IMR-90 (cell line): ENCODE measurements around the gene HOGA1. TPM values are rescaled to one million over a fixed set of nuclear protein-coding genes. Genes with fewer than 3 reads are reported as not detected.

ENCODE experiments used
- ATAC-seq: fragments of 200-7000 bp; cut with Tn5 transposase; 2 replicates; pipeline ENCODE4 v1.9.1; 2020; ENCODE audit warnings: low read depth, mild to moderate bottlenecking, moderate library complexity
- BruUV-seq: library from RNA; stranded (reverse); fragments of 400-500 nt; replicated peaks from 2 replicates; lab custom pipeline; 2021; lab: Mats Ljungman, UMichigan
- CTCF ChIA-PET: fragments of 300-600 bp; formaldehyde crosslinking; extraction: SDS; loops from one replicate; lab custom pipeline; 2021; ENCODE audit warnings: antibody characterized with exemption; lab: Yijun Ruan, JAX
- POLR2A ChIA-PET: fragments of 300-600 bp; sonication (Branson Sonifier 250); formaldehyde crosslinking; loops from one replicate; lab custom pipeline; 2022; ENCODE audit warnings: antibody characterized with exemption; ENCODE audit not compliant: unreplicated experiment; lab: Charles Lee
- DNase-seq: peaks from one replicate; pipeline ENCODE4 v3.0.0; 2013
- H2AFZ ChIP-seq: replicated peaks from 2 replicates; pipeline ENCODE3; 2013; ENCODE audit warnings: low read length, mild to moderate bottlenecking; ENCODE audit not compliant: poor library complexity
- H2AK5ac ChIP-seq: 2 replicates; pipeline ENCODE4 v1.6.1; 2013; ENCODE audit warnings: low read depth, low read length, inconsistent platforms
- H2AK9ac ChIP-seq: replicated peaks from 2 replicates; pipeline ENCODE3; 2013; ENCODE audit warnings: mild to moderate bottlenecking, low read depth, low read length, moderate library complexity; ENCODE audit not compliant: poor library complexity
- H2BK120ac ChIP-seq: 2 replicates; pipeline ENCODE4 v1.6.1; 2013; ENCODE audit warnings: low read depth, low read length, inconsistent platforms
- H2BK15ac ChIP-seq: 3 replicates; pipeline ENCODE4 v1.6.1; 2013; ENCODE audit warnings: low read depth, low read length, inconsistent platforms
- H2BK20ac ChIP-seq: 2 replicates; pipeline ENCODE4 v1.6.1; 2013; ENCODE audit warnings: low read depth, mild to moderate bottlenecking, inconsistent platforms, low read length, moderate library complexity
- H2BK5ac ChIP-seq: 2 replicates; pipeline ENCODE4 v1.6.1; 2013; ENCODE audit warnings: mild to moderate bottlenecking, low read depth, low read length, inconsistent platforms; ENCODE audit not compliant: poor library complexity, severe bottlenecking
- H3K14ac ChIP-seq: replicated peaks from 2 replicates; pipeline ENCODE4 v1.6.1; 2013; ENCODE audit warnings: low read depth, low read length, inconsistent platforms
- H3K18ac ChIP-seq: 2 replicates; pipeline ENCODE4 v1.6.1; 2013; ENCODE audit warnings: low read depth, low read length, control low read depth
- H3K23ac ChIP-seq: 2 replicates; pipeline ENCODE4 v1.6.1; 2013; ENCODE audit warnings: low read depth, low read length, inconsistent platforms
- H3K27ac ChIP-seq: 2 replicates; pipeline ENCODE4 v1.5.1; 2013; ENCODE audit warnings: mild to moderate bottlenecking, control low read depth, low read length; ENCODE audit not compliant: insufficient read depth
- H3K27me3 ChIP-seq: 2 replicates; pipeline ENCODE4 v1.6.1; 2013; ENCODE audit warnings: low read length; ENCODE audit not compliant: control insufficient read depth, insufficient read depth
- H3K36me3 ChIP-seq: 2 replicates; pipeline ENCODE4 v1.6.1; 2013; ENCODE audit warnings: low read length, mixed read lengths; ENCODE audit not compliant: control insufficient read depth, insufficient read depth
- H3K4ac ChIP-seq: 2 replicates; pipeline ENCODE4 v1.6.1; 2013; ENCODE audit warnings: low read depth, low read length, inconsistent platforms
- H3K4me1 ChIP-seq: 2 replicates; pipeline ENCODE4 v1.6.1; 2013; ENCODE audit warnings: low read length, mixed read lengths; ENCODE audit not compliant: control insufficient read depth, insufficient read depth
- H3K4me2 ChIP-seq: 2 replicates; pipeline ENCODE4 v1.6.1; 2013; ENCODE audit warnings: low read depth, mild to moderate bottlenecking, control low read depth, low read length, moderate library complexity
- H3K4me3 ChIP-seq: 2 replicates; pipeline ENCODE4 v1.5.1; 2013; ENCODE audit warnings: low read depth, mild to moderate bottlenecking, control low read depth, low read length, moderate library complexity; ENCODE audit not compliant: insufficient read depth
- H3K56ac ChIP-seq: 2 replicates; pipeline ENCODE4 v1.6.1; 2013; ENCODE audit warnings: low read length, inconsistent platforms; ENCODE audit not compliant: insufficient read depth; ENCODE audit errors: extremely low read depth
- H3K79me1 ChIP-seq, 2 experiments: 2 replicates each; pipeline ENCODE4 v1.6.1; 2013; ENCODE audit warnings: low read length in 2 of 2, inconsistent platforms in 1 of 2, low read depth in 1 of 2
- H3K9ac ChIP-seq: 2 replicates; pipeline ENCODE4 v1.6.1; 2013; ENCODE audit warnings: low read depth, low read length, control low read depth
- H3K9me1 ChIP-seq: 2 replicates; pipeline ENCODE4 v1.6.1; 2013; ENCODE audit warnings: low read length, inconsistent platforms; ENCODE audit not compliant: insufficient read depth
- H3K9me3 ChIP-seq: 2 replicates; pipeline ENCODE4 v1.6.1; 2013; ENCODE audit warnings: low read length; ENCODE audit not compliant: control insufficient read depth, insufficient read depth
- H4K20me1 ChIP-seq: 2 replicates; pipeline ENCODE4 v1.6.1; 2013; ENCODE audit warnings: low read length, inconsistent platforms; ENCODE audit not compliant: insufficient read depth
- H4K5ac ChIP-seq: 2 replicates; pipeline ENCODE4 v1.6.1; 2013; ENCODE audit warnings: mild to moderate bottlenecking, low read depth, low read length, control low read depth
- H4K8ac ChIP-seq, 2 experiments: 2 replicates each; pipeline ENCODE4 v1.6.1; 2013; ENCODE audit warnings: low read depth in 2 of 2, low read length in 2 of 2, control low read depth in 1 of 2, inconsistent platforms in 1 of 2
- H4K91ac ChIP-seq: 2 replicates; pipeline ENCODE4 v1.6.1; 2013; ENCODE audit warnings: low read depth, low read length, inconsistent platforms; ENCODE audit not compliant: insufficient read depth
- BHLHE40 ChIP-seq: fragments of 150-350 bp; IDR thresholded peaks from 2 replicates; pipeline ENCODE4 v1.6.1; 2016; ENCODE audit warnings: mild to moderate bottlenecking, low read depth, low read length
- CEBPB ChIP-seq: IDR thresholded peaks from 2 replicates; pipeline ENCODE4 v1.6.1; 2012; ENCODE audit warnings: low read depth, low read length, improper control_type of control experiment
- CHD1 ChIP-seq: IDR thresholded peaks from 2 replicates; pipeline ENCODE4 v1.6.1; 2012; ENCODE audit warnings: low read depth, low read length, improper control_type of control experiment
- ELK1 ChIP-seq: fragments of 150-350 bp; IDR thresholded peaks from 2 replicates; pipeline ENCODE4 v1.6.1; 2016; ENCODE audit warnings: low read depth, mild to moderate bottlenecking, low read length, moderate library complexity, borderline replicate concordance
- FOS ChIP-seq: fragments of 150-350 bp; IDR thresholded peaks from 2 replicates; pipeline ENCODE4 v1.6.1; 2016; ENCODE audit warnings: low read depth, low read length
- MAFK ChIP-seq: IDR thresholded peaks from 2 replicates; pipeline ENCODE4 v1.6.1; 2012; ENCODE audit warnings: low read depth, low read length, improper control_type of control experiment
- MXI1 ChIP-seq: IDR thresholded peaks from 2 replicates; pipeline ENCODE4 v1.6.1; 2012; ENCODE audit warnings: low read depth, mild to moderate bottlenecking, low read length, moderate library complexity, borderline replicate concordance
- NFE2L2 ChIP-seq: fragments of 150-350 bp; IDR thresholded peaks from 2 replicates; pipeline ENCODE4 v1.6.1; 2016; ENCODE audit warnings: low read depth, mild to moderate bottlenecking, low read length
- POLR2A ChIP-seq: IDR thresholded peaks from 2 replicates; pipeline ENCODE4 v1.6.1; 2012; ENCODE audit warnings: mild to moderate bottlenecking, low read depth, low read length
- RAD21 ChIP-seq: IDR thresholded peaks from 2 replicates; pipeline ENCODE4 v1.6.1; 2012; ENCODE audit warnings: low read length, improper control_type of control experiment
- RCOR1 ChIP-seq: IDR thresholded peaks from 2 replicates; pipeline ENCODE4 v1.6.1; 2012; ENCODE audit warnings: mild to moderate bottlenecking, low read length, improper control_type of control experiment; ENCODE audit not compliant: insufficient replicate concordance
- WGBS, 2 experiments: methylation state at CpG; one replicate each; pipeline versions ENCODE4 v1.1.5 to v1.1.7; 2013; ENCODE audit warnings: missing lambda C conversion rate in 2 of 2; ENCODE audit not compliant: insufficient read length in 1 of 2; ENCODE audit errors: extremely low coverage in 2 of 2; 5-methylcytosine and 5-hydroxymethylcytosine counted together
- dilution Hi-C: fragments of 300-500 bp; cut with HindIII; formaldehyde crosslinking; loops from one replicate; pipeline ENCODE4 v1.14.3; 2018; ENCODE audit warnings: low sequenced_read_pairs; ENCODE audit not compliant: unreplicated experiment
- in situ Hi-C: fragments of 300-500 bp; cut with MboI; formaldehyde crosslinking; loops from 3 replicates; pipeline ENCODE4 v1.14.3; 2019; ENCODE audit warnings: low sequenced_read_pairs, inconsistent platforms, mixed read lengths
- intact Hi-C: fragments of 100-400 bp; cut with micrococcal nuclease; formaldehyde crosslinking; loops from 2 replicates; pipeline ENCODE4 v1.10.0; 2022
- polyA plus RNA-seq, 3 experiments: library from polyadenylated mRNA; depleted of rRNA; stranded (reverse); fragments of >200 nt; gene quantifications; 2 replicates each; pipeline ENCODE4 v1.2.3, GENCODE V29; 2012; ENCODE audit warnings: low replicate concordance in 1 of 3
- total RNA-seq: library from RNA; depleted of rRNA; stranded (reverse); fragments of >200 nt; gene quantifications from 2 replicates; pipeline ENCODE4 v1.2.3, GENCODE V29; 2012
- TF ChIP-seq, protein P1 (sequence below): fragments of 150-350 bp; IDR thresholded peaks from 2 replicates; pipeline ENCODE4 v1.6.1; 2017; ENCODE audit warnings: mild to moderate bottlenecking, antibody characterized with exemption, low read length, low read depth

The HOGA1 gene
- total and polyA plus RNA-seq, 2 of the 4 experiments (the other 2 are of a cell fraction): 0.36 to 0.41 TPM

DNA sequence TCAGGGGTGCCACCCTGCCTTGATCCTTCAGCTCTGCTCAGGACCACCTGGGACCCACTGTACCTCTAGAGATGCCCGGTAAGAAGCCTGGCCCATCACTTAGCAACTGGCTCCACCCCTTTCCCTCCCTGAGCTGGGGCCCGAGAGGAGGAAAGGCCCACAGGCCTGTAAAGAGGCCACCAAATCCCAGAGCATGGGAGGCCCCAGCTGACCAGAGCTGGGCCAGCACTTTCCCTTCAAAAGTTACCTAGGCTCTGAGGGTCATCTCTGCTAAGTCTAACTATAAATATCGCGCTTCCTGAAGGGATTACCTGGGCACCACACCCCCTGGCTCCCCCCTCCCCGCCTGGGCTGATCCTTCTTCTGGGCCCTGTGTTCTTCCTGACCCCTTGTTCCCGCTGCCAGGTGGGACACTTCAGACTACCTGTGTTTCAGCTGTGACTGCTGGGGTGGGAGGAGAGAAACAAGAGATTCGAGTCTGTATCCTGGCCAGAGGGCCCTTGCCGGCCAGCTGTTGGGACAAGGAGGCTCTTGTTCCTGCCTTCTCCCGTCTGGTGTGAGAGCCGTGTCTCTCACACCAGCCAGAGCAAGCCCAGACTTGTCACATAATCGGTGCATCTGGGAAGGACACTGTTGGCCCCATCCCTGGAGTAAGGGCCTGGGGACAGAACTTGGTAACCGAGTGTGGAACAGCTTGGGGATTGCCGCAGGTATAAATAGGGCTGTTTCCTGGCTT lies 34.4 kb upstream of the HOGA1 start (continued):
- TF ChIP-seq CEBPB: no peak
- TF ChIP-seq BHLHE40: no peak

- Histone ChIP-seq H4K20me1 (peaks cover 6% of the 10 kb centered on the region; the same call in 1 of the 2 replicates), H2BK5ac (peak overlapping the region; percentile 53), H3K27ac (peak overlapping the region; percentile 51; the same call in 1 of the 2 replicates), H2AK9ac (peak overlapping the region; percentile 89), H3K14ac (peak overlapping the region; percentile 42; the same call in 1 of the 2 replicates), H4K8ac (peak overlapping the region; percentile 18 to 78; a peak in 3 of 4 replicates), H3K18ac (peak overlapping the region; percentile 34), H3K36me3 (no peaks in the 10 kb centered on the region), H3K4me1 (peaks cover 16% of the 10 kb centered on the region), H4K91ac (peak overlapping the region; percentile 68), H2BK20ac (peak overlapping the region; percentile 51; the same call in 1 of the 2 replicates), H3K23ac (peak overlapping the region; percentile 64; the same call in 1 of the 2 replicates), H3K27me3 (no peaks in the 10 kb centered on the region), H2AK5ac (peak overlapping the region; percentile 61), H4K5ac (peak overlapping the region; percentile 44), H3K9me3 (no peaks in the 10 kb centered on the region), H3K79me1 (peaks cover 23 to 67% of the 10 kb centered on the region in 2 experiments), H2BK120ac (peak overlapping the region; percentile 49), H3K56ac (no peak overlapping the region), H3K9me1 (peaks cover 6% of the 10 kb centered on the region; the same call in 1 of the 2 replicates), H2AFZ (peak overlapping the region; percentile 80), H2BK15ac (no peak overlapping the region; the same call in 2 of the 3 replicates), H3K4me2 (no peak overlapping the region), H3K9ac (no peak overlapping the region), H3K4ac (peak overlapping the region; percentile 80), H3K4me3 (no peak overlapping the region)
- ATAC-seq (no peak), DNase-seq (no peak)
- in situ Hi-C loops: loop anchor here (5.0 kb wide), 1 partner anchor 88 kb away; no protein-coding TSS in a partner anchor
- ChIA-PET CTCF (no interaction called here), POLR2A (no interaction called here)
- 50% methylated on average over 1 of the region's 10 CpGs; no CpG with 5 or more reads in 1 of the 2 experiments for WGBS, 2 experiments
- BruUV-seq: no TSS peak
- intact Hi-C loops: loop anchor here (5.0 kb wide), 1 partner anchor 143 kb away; no protein-coding TSS in a partner anchor
- dilution Hi-C loops: no loop called here
- TF ChIP-seq ELK1 (no peak), POLR2A (no peak), CHD1 (no peak), RAD21 (no peak), RCOR1 (no peak), CEBPB (no peak), FOS (no peak), MAFK (no peak), MXI1 (no peak), NFE2L2 (no peak)
- TF ChIP-seq, protein P1, sequence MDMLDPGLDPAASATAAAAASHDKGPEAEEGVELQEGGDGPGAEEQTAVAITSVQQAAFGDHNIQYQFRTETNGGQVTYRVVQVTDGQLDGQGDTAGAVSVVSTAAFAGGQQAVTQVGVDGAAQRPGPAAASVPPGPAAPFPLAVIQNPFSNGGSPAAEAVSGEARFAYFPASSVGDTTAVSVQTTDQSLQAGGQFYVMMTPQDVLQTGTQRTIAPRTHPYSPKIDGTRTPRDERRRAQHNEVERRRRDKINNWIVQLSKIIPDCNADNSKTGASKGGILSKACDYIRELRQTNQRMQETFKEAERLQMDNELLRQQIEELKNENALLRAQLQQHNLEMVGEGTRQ: no peak
Observed at GRCh38 chr10:97550336-97551149, 33.6 kb upstream of the HOGA1 start.
